NK-92 (cell line): ENCODE measurements around the gene CALR.
"Not testable (repeated sequence)": the region's sequence is repeated elsewhere in the genome, so short reads cannot be mapped to it uniquely, and the experiment has no call there.

Source experiments
- DNase-seq: peaks from one replicate; lab custom pipeline; 2025; ENCODE audit not compliant: unreplicated experiment; lab: John Stamatoyannopoulos, UW

CALR gene

GRCh38 chr19:12937927-12938778, at the start of gene CALR:
Gene CALR, plus strand, starts transcription at chr19:12938609. Its CDS starts 71 bp downstream, at chr19:12938680.
- DNase-seq: peak; percentile 88

GRCh38 chr19:12890299-12890786, 48.1 kb upstream of the CALR start:
- DNase-seq: not testable (repeated sequence)

GRCh38 chr19:12890787-12891552, 47.4 kb upstream of the CALR start, which contains the start of gene GCDH:
Gene GCDH, plus strand, starts transcription at chr19:12891160. Its CDS starts 145 bp downstream, at chr19:12891305.
- peak; percentile 87 for DNase-seq

GRCh38 chr19:12891553-12892021, 46.8 kb upstream of the CALR start:
- DNase-seq: no peak

- no peak for DNase-seq
Measured at GRCh38 chr19:12893582-12893981, 44.8 kb upstream of the CALR start.

- no peak for DNase-seq
Measured at GRCh38 chr19:12896460-12896859, 41.9 kb upstream of the CALR start.

- DNase-seq: no peak
Measured at GRCh38 chr19:12899891-12900518, 38.4 kb upstream of the CALR start.

- DNase-seq: no peak
Measured at GRCh38 chr19:12907166-12907565, 31.2 kb upstream of the CALR start.

GRCh38 chr19:12912571-12912970, 25.8 kb upstream of the CALR start:
- no peak for DNase-seq

- no peak for DNase-seq
Measured at GRCh38 chr19:12913011-12913561, 25.3 kb upstream of the CALR start.

GRCh38 chr19:12913851-12914690, 24.3 kb upstream of the CALR start:
- DNase-seq: no peak

- not testable (repeated sequence) for DNase-seq
Measured at GRCh38 chr19:12915860-12916259, 22.5 kb upstream of the CALR start.

GRCh38 chr19:12918253-12918652, 20.2 kb upstream of the CALR start:
- no peak for DNase-seq

- DNase-seq: no peak
Measured at GRCh38 chr19:12921047-12921446, 17.4 kb upstream of the CALR start.

- DNase-seq: no peak
Measured at GRCh38 chr19:12922959-12923358, 15.4 kb upstream of the CALR start.

- DNase-seq: no peak
Measured at GRCh38 chr19:12924621-12925310, 13.6 kb upstream of the CALR start.

- DNase-seq: no peak
Measured at GRCh38 chr19:12930002-12930645, 8.3 kb upstream of the CALR start.

- no peak for DNase-seq
Measured at GRCh38 chr19:12932392-12933286, 5.8 kb upstream of the CALR start.
